Thoracic aorta (tissue), 2 donors: Measurements from ENCODE around the gene EXOC4. TPM values are rescaled to one million over a fixed set of nuclear protein-coding genes. Genes with fewer than 3 reads are reported as not detected.

Experiments
- ATAC-seq: fragments of 150-250 bp; one replicate; pipeline ENCODE4 v1.8.0; 2017; ENCODE audit warnings: low read depth; ENCODE audit not compliant: insufficient number of reproducible peaks, low FRiP score
- DNase-seq: peaks from one replicate; pipeline ENCODE4 v3.0.0-alpha.2; 2020; ENCODE audit warnings: low spot score
- H3K27ac ChIP-seq, 2 donors: fragments of 200-600 bp; sonication (generic); 1 replicate in 1 of 2; 2 replicates in 1 of 2; pipeline ENCODE4 v1.5.1; 2016; ENCODE audit warnings: mild to moderate bottlenecking in 2 of 2, moderate library complexity in 2 of 2
- H3K27me3 ChIP-seq: fragments of 200-600 bp; sonication (generic); replicated peaks from 2 replicates; pipeline ENCODE4 v1.6.0; 2016; ENCODE audit warnings: mild to moderate bottlenecking; ENCODE audit not compliant: insufficient read depth
- H3K36me3 ChIP-seq: fragments of 200-600 bp; sonication (generic); one replicate; pipeline ENCODE4 v1.5.1; 2016
- H3K4me1 ChIP-seq, 2 donors: fragments of 200-600 bp; sonication (generic); 1 replicate in 1 of 2; 2 replicates in 1 of 2; pipeline versions ENCODE4 v1.5.1 to v1.6.0; 2016; ENCODE audit warnings: low read depth in 2 of 2, mild to moderate bottlenecking in 1 of 2; ENCODE audit not compliant: control insufficient read depth in 1 of 2
- H3K4me3 ChIP-seq: fragments of 200-600 bp; sonication (generic); 2 replicates; pipeline ENCODE4 v1.5.1; 2016; ENCODE audit warnings: mild to moderate bottlenecking
- H3K9me3 ChIP-seq: fragments of 200-600 bp; sonication (generic); 2 replicates; pipeline ENCODE4 v1.5.1; 2016
- CTCF ChIP-seq: fragments of 200-600 bp; sonication (generic); IDR thresholded peaks from one replicate; pipeline ENCODE4 v1.5.1; 2019; ENCODE audit warnings: antibody characterized with exemption
- total RNA-seq, 2 donors: library from RNA; depleted of rRNA; stranded (reverse); fragments of >200 nt; gene quantifications; one replicate each; pipeline versions ENCODE4 v1.1.0 to v1.2.3, GENCODE V29; 2016

The EXOC4 gene
- total RNA-seq, 2 donors from 2014 or later = 65.3 to 72.8 TPM

GRCh38 chr7:133941496-133941895 is 688.6 kb downstream of the EXOC4 start:
- H3K27ac ChIP-seq = no peak overlapping the region
- H3K9me3 ChIP-seq = no peaks in the 10 kb centered on the region
- DNase-seq = no peak
- peaks cover 5% of the 10 kb centered on the region for H3K36me3 ChIP-seq
- no peaks in the 10 kb centered on the region for H3K27me3 ChIP-seq
- no peak overlapping the region for H3K4me3 ChIP-seq
- ATAC-seq = no peak
- H3K4me1 ChIP-seq = no peaks in the 10 kb centered on the region
- TF ChIP-seq CTCF = no peak

GRCh38 chr7:133945497-133945896 is 692.6 kb downstream of the EXOC4 start:
- no peak for ATAC-seq
- H3K27me3 ChIP-seq = no peaks in the 10 kb centered on the region
- TF ChIP-seq CTCF = no peak
- no peak overlapping the region for H3K27ac ChIP-seq
- no peak overlapping the region for H3K4me3 ChIP-seq
- no peak for DNase-seq
- H3K4me1 ChIP-seq = no peaks in the 10 kb centered on the region
- no peaks in the 10 kb centered on the region for H3K36me3 ChIP-seq
- no peaks in the 10 kb centered on the region for H3K9me3 ChIP-seq

DNA sequence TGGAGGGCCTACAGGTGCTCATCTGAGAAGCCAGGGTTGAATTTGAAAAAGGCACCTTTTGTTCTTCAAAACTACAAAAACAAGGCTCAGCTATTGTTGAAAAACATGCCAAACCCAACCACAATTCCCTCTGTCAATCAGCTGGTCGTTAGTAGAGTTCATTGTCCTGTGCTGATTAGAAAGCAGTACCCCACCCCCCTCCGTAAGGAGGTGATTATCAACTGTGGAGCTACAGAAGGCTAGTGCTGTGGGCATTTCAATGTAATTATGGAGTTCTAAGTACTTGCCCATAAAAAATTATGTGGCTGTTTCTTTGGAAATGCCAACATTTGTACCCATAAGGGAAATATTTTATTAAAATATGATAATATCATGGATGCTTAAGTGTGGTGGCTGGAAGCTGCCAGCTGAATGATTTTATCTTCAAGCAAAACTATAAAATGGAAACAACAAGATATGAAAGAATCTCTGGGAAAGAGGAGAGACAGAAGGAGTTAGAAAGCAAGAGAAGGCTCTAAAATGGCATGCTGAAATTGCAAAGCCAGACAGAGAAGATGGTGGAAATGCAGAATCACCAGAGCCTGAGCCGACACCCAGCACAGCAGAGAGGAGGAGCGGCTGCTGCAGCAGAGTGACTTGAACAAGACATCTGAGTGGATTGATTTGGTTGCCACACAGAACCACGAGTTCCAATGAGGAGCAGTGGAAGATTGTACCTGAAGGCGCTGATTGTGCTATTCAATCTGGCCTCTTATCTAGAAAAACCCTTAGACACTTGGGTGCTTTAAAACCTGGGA is 694.8 kb downstream of the EXOC4 start:
- H3K36me3 ChIP-seq = no peaks in the 10 kb centered on the region
- H3K4me3 ChIP-seq = no peak overlapping the region
- no peaks in the 10 kb centered on the region for H3K9me3 ChIP-seq
- no peaks in the 10 kb centered on the region for H3K27me3 ChIP-seq
- ATAC-seq (no peak), DNase-seq (no peak)
- no peak for TF ChIP-seq CTCF
- no peaks in the 10 kb centered on the region for H3K4me1 ChIP-seq
- no peak overlapping the region for H3K27ac ChIP-seq

DNA sequence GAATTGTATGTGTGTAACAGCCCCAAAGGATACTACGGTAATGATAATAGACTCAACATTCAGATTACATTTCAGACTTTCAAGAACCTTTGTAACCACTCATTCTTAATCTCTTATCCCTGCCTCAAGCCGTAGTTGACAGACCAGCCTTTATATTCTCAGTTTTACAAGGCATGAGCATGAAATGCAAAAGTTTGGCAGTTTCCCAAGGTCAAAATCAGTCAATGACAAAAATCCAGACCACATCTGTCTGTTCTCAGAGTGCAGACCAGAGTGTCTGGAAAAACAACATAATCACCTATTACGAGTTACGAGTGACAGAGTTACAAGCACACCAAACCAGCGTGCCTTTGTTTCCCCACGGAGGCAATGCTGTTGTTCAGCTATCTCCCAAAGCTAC is 695.7 kb downstream of the EXOC4 start:
- TF ChIP-seq CTCF = no peak
- DNase-seq (no peak), ATAC-seq (no peak)
- no peak overlapping the region for H3K27ac ChIP-seq
- no peaks in the 10 kb centered on the region for H3K4me1 ChIP-seq
- H3K4me3 ChIP-seq = no peak overlapping the region
- no peaks in the 10 kb centered on the region for H3K27me3 ChIP-seq
- no peaks in the 10 kb centered on the region for H3K36me3 ChIP-seq
- no peaks in the 10 kb centered on the region for H3K9me3 ChIP-seq

DNA sequence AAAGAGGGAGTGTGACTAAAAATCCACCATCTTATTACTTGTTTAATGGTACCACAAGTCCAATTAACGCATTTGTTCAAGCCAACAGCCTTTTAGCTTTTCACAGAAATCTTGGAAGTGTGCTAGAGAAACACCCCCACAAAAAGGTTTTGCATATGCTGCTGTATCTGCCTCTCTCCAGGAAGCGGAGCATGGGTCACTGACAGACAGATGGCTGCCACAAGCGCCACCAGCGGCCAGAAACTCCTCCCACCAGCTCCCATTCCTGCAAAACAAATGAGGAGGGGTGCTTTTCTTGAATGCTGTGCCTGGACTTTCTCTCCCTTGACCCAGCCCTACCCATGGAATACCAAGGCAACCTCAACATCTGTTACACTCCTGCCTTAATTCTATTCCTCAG is 698.0 kb downstream of the EXOC4 start:
- Histone ChIP-seq H3K4me1 (no peaks in the 10 kb centered on the region), H3K9me3 (no peaks in the 10 kb centered on the region), H3K4me3 (no peak overlapping the region), H3K27me3 (no peaks in the 10 kb centered on the region), H3K27ac (no peak overlapping the region), H3K36me3 (no peaks in the 10 kb centered on the region)
- DNase-seq = no peak
- no peak for TF ChIP-seq CTCF
- no peak for ATAC-seq
